Measurements from ENCODE around the gene RPS27. TPM values are rescaled to one million over a fixed set of nuclear protein-coding genes. Genes with fewer than 3 reads are reported as not detected.
A peak's percentile ranks its signal among the peaks of the same experiment; 100 is the strongest.

Gene RPS27
- total and polyA plus RNA-seq, 2 of the 13 experiments (the other 11 are each of a cell fraction or from before 2014, with no cell fraction given), result 3,737 to 9,964 TPM

GRCh38 chr1:153945795-153946621 is 44.6 kb upstream of the RPS27 start (continued):
- TF ChIP-seq, protein P1, sequence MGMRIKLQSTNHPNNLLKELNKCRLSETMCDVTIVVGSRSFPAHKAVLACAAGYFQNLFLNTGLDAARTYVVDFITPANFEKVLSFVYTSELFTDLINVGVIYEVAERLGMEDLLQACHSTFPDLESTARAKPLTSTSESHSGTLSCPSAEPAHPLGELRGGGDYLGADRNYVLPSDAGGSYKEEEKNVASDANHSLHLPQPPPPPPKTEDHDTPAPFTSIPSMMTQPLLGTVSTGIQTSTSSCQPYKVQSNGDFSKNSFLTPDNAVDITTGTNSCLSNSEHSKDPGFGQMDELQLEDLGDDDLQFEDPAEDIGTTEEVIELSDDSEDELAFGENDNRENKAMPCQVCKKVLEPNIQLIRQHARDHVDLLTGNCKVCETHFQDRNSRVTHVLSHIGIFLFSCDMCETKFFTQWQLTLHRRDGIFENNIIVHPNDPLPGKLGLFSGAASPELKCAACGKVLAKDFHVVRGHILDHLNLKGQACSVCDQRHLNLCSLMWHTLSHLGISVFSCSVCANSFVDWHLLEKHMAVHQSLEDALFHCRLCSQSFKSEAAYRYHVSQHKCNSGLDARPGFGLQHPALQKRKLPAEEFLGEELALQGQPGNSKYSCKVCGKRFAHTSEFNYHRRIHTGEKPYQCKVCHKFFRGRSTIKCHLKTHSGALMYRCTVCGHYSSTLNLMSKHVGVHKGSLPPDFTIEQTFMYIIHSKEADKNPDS (CRISPR knock-in tag; IDR thresholded peaks at IDR 0.05), result no peak
- TF ChIP-seq HOXA5 (CRISPR knock-in tag; IDR thresholded peaks at IDR 0.05), result 0 out of 2 replicates have a peak, but pooled peaks have one; percentile 14
- TF ChIP-seq KDM5B (CRISPR knock-in tag; IDR thresholded peaks at IDR 0.05; ENCODE audit: borderline replicate concordance), result peak; percentile 56; the same call in 1 of the 2 replicates
- 0 out of 2 replicates have a peak, but pooled peaks have one; percentile 35 for TF ChIP-seq THRA (CRISPR knock-in tag; IDR thresholded peaks at IDR 0.05; ENCODE audit: borderline replicate concordance)
- TF ChIP-seq TGIF2 (CRISPR knock-in tag; IDR thresholded peaks at IDR 0.05), result 0 out of 2 replicates have a peak, but pooled peaks have one; percentile 30
- TF ChIP-seq HNRNPK (IDR thresholded peaks at IDR 0.05; ENCODE audit: low read depth, low read length, poor library complexity, severe bottlenecking), result peak; percentile 79
- 0 out of 2 replicates have a peak, but pooled peaks have one; percentile 41 for TF ChIP-seq HES4 (CRISPR knock-in tag; IDR thresholded peaks at IDR 0.05; ENCODE audit: borderline replicate concordance)
- TF ChIP-seq PHF20 (CRISPR knock-in tag; IDR thresholded peaks at IDR 0.05), result peak; percentile 52; the same call in 1 of the 2 replicates
- TF ChIP-seq ZBTB14 (CRISPR knock-in tag; IDR thresholded peaks at IDR 0.05), result no peak
- TF ChIP-seq, protein P2, sequence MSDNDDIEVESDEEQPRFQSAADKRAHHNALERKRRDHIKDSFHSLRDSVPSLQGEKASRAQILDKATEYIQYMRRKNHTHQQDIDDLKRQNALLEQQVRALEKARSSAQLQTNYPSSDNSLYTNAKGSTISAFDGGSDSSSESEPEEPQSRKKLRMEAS (IDR thresholded peaks at IDR 0.05), result peak; percentile 56; the same call in 1 of the 2 replicates
- TF ChIP-seq, protein P3, sequence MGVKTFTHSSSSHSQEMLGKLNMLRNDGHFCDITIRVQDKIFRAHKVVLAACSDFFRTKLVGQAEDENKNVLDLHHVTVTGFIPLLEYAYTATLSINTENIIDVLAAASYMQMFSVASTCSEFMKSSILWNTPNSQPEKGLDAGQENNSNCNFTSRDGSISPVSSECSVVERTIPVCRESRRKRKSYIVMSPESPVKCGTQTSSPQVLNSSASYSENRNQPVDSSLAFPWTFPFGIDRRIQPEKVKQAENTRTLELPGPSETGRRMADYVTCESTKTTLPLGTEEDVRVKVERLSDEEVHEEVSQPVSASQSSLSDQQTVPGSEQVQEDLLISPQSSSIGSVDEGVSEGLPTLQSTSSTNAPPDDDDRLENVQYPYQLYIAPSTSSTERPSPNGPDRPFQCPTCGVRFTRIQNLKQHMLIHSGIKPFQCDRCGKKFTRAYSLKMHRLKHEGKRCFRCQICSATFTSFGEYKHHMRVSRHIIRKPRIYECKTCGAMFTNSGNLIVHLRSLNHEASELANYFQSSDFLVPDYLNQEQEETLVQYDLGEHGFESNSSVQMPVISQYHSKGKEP (CRISPR knock-in tag; IDR thresholded peaks at IDR 0.05), result no peak
- TF ChIP-seq GMEB2 (CRISPR knock-in tag; IDR thresholded peaks at IDR 0.05; ENCODE audit: low read depth), result no peak
- TF ChIP-seq ZNF446 (CRISPR knock-in tag; IDR thresholded peaks at IDR 0.05), result 0 out of 2 replicates have a peak, but pooled peaks have one; percentile 55
- peak; percentile 72; the same call in 1 of the 2 replicates for TF ChIP-seq KMT2A (CRISPR knock-in tag; IDR thresholded peaks at IDR 0.05)
- TF ChIP-seq HNRNPLL (IDR thresholded peaks at IDR 0.05; ENCODE audit: low read depth, low read length, poor library complexity, severe bottlenecking), result peak; percentile 22
- no peak for TF ChIP-seq ZNF274 (CRISPR knock-in tag; IDR thresholded peaks at IDR 0.05)
- TF ChIP-seq, protein P4, sequence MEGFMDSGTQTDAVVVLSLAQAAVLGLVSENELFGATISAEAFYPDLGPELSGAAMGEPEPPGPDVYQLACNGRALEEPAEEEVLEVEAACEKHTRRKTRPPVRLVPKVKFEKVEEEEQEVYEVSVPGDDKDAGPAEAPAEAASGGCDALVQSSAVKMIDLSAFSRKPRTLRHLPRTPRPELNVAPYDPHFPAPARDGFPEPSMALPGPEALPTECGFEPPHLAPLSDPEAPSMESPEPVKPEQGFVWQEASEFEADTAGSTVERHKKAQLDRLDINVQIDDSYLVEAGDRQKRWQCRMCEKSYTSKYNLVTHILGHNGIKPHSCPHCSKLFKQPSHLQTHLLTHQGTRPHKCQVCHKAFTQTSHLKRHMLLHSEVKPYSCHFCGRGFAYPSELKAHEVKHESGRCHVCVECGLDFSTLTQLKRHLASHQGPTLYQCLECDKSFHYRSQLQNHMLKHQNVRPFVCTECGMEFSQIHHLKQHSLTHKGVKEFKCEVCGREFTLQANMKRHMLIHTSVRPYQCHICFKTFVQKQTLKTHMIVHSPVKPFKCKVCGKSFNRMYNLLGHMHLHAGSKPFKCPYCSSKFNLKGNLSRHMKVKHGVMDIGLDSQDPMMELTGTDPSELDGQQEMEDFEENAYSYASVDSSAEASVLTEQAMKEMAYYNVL (CRISPR knock-in tag; IDR thresholded peaks at IDR 0.05; ENCODE audit: borderline replicate concordance), result peak; percentile 55; the same call in 1 of the 2 replicates
